Measurements from ENCODE around the gene ZNF774.
A peak's percentile ranks its signal among the peaks of the same experiment; 100 is the strongest.

Gene ZNF774

DNA sequence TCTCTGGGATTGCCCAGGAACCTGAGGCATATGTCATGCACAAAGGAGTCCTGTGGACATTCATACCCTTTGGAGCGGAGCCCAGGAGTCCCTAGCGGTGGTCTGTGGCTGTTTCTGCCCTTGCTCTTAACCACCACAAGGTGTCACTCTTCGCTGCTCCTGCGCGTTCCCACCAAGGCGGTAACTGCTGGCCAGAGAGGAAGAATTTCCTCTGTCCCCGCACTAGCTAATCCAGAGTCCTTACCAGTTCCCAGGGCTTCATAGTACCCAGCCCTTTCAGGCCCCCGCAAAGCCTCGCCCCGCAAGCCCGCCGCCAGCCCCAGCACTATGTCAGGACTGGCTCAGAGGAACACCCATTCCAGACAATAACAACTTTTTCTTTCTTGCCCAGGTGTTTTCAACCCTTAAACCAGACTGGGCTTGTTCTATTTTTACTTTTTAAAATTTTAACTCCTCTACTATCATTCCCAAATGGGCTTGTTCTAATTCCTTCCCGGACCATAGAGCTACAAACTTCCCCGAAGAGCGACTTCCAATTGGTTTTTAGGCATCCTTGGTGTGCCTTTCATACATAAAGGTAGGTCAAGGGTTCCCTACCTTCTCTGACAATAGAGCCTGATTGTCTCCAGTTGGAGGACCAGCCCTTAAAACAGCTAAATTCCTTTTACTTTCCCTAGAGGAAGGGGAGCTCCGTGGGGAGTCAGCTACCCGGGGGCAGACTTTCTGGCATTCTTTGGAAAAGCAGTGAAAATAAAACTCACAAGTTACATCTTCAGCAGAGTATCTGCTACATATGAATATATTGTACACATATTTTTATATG is 31.8 kb upstream of the ZNF774 start (continued):
- TF ChIP-seq, protein P1, sequence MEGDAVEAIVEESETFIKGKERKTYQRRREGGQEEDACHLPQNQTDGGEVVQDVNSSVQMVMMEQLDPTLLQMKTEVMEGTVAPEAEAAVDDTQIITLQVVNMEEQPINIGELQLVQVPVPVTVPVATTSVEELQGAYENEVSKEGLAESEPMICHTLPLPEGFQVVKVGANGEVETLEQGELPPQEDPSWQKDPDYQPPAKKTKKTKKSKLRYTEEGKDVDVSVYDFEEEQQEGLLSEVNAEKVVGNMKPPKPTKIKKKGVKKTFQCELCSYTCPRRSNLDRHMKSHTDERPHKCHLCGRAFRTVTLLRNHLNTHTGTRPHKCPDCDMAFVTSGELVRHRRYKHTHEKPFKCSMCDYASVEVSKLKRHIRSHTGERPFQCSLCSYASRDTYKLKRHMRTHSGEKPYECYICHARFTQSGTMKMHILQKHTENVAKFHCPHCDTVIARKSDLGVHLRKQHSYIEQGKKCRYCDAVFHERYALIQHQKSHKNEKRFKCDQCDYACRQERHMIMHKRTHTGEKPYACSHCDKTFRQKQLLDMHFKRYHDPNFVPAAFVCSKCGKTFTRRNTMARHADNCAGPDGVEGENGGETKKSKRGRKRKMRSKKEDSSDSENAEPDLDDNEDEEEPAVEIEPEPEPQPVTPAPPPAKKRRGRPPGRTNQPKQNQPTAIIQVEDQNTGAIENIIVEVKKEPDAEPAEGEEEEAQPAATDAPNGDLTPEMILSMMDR (tag by site-specific recombination; IDR thresholded peaks at IDR 0.05): peak; percentile 98
- TF ChIP-seq ZNF610 (tag by site-specific recombination; IDR thresholded peaks at IDR 0.05; ENCODE audit: borderline replicate concordance) (no peak), ZNF654 (tag by site-specific recombination; IDR thresholded peaks at IDR 0.05; ENCODE audit: low read depth) (peak; percentile 96), ZBTB8A (tag by site-specific recombination; IDR thresholded peaks at IDR 0.05) (peak; percentile 34; the same call in 1 of the 2 replicates), ZFP37 (tag by site-specific recombination; IDR thresholded peaks at IDR 0.05) (0 out of 2 replicates have a peak, but pooled peaks have one; percentile 31), ZNF561 (tag by site-specific recombination; IDR thresholded peaks at IDR 0.05; ENCODE audit: borderline replicate concordance) (peak; percentile 66; the same call in 1 of the 2 replicates), ZNF660 (tag by site-specific recombination; IDR thresholded peaks at IDR 0.05) (peak; percentile 88), ZNF600 (tag by site-specific recombination; IDR thresholded peaks at IDR 0.05) (peak; percentile 94), ZNF335 (tag by site-specific recombination; conservative IDR thresholded peaks at IDR 0.05) (peak; percentile 90), KLF9 (tag by site-specific recombination; IDR thresholded peaks at IDR 0.05; ENCODE audit: low read depth) (no peak), ZNF624 (tag by site-specific recombination; IDR thresholded peaks at IDR 0.05) (no peak), ZNF837 (tag by site-specific recombination; IDR thresholded peaks at IDR 0.05) (no peak), ZSCAN30 (tag by site-specific recombination; IDR thresholded peaks at IDR 0.05) (peak; percentile 54; the same call in 1 of the 2 replicates), ZNF677 (tag by site-specific recombination; IDR thresholded peaks at IDR 0.05) (no peak), GLIS1 (tag by site-specific recombination; IDR thresholded peaks at IDR 0.05) (peak; percentile 74), HOXA7 (CRISPR knock-in tag; IDR thresholded peaks at IDR 0.05; ENCODE audit: borderline replicate concordance) (no peak)
- TF ChIP-seq, protein P2, sequence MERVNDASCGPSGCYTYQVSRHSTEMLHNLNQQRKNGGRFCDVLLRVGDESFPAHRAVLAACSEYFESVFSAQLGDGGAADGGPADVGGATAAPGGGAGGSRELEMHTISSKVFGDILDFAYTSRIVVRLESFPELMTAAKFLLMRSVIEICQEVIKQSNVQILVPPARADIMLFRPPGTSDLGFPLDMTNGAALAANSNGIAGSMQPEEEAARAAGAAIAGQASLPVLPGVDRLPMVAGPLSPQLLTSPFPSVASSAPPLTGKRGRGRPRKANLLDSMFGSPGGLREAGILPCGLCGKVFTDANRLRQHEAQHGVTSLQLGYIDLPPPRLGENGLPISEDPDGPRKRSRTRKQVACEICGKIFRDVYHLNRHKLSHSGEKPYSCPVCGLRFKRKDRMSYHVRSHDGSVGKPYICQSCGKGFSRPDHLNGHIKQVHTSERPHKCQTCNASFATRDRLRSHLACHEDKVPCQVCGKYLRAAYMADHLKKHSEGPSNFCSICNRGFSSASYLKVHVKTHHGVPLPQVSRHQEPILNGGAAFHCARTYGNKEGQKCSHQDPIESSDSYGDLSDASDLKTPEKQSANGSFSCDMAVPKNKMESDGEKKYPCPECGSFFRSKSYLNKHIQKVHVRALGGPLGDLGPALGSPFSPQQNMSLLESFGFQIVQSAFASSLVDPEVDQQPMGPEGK (tag by site-specific recombination; IDR thresholded peaks at IDR 0.05): peak; percentile 46
- TF ChIP-seq, protein P3, sequence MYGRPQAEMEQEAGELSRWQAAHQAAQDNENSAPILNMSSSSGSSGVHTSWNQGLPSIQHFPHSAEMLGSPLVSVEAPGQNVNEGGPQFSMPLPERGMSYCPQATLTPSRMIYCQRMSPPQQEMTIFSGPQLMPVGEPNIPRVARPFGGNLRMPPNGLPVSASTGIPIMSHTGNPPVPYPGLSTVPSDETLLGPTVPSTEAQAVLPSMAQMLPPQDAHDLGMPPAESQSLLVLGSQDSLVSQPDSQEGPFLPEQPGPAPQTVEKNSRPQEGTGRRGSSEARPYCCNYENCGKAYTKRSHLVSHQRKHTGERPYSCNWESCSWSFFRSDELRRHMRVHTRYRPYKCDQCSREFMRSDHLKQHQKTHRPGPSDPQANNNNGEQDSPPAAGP (tag by site-specific recombination; IDR thresholded peaks at IDR 0.05): 0 out of 2 replicates have a peak, but pooled peaks have one; percentile 32
- TF ChIP-seq, protein P4, sequence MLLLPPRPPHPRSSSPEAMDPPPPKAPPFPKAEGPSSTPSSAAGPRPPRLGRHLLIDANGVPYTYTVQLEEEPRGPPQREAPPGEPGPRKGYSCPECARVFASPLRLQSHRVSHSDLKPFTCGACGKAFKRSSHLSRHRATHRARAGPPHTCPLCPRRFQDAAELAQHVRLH (tag by site-specific recombination; IDR thresholded peaks at IDR 0.05): peak; percentile 13; the same call in 1 of the 2 replicates

DNA sequence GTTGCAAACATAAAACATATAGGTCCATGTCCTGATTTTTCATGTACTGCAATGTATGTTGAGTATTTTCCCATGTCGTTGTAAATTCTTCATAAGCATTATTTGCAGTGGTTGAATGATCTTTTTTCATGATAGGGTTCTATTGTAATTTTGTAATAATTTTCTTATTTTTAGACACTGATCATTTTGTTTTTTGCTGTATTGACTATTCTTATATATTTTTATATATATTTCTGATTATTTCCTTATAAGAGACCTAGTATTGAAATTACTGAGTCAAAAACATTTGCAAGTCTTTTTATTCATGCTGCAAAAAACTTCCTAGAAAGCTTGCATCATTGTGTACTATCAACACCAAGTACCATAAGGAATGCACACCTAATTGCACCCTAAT is 31.2 kb upstream of the ZNF774 start:
- H3K4me3 ChIP-seq (ENCODE audit: low read depth, low read length): no peak overlapping the region
- CTCF ChIA-PET: interaction anchor here (0.6 to 6.7 kb wide), 56 partner anchors 9 to 1357 kb away, joined by 3 to 225 read pairs (median 6); partner anchors contain the start of genes HDDC3 and ZNF774
- H3K36me3 ChIP-seq (ENCODE audit: control insufficient read depth in 2 of 2, insufficient read depth in 1 of 2, low read length in 2 of 2): no peaks in the 10 kb centered on the region; a peak in 1 of 3 replicates
- no peak overlapping the region for H3K27ac ChIP-seq (ENCODE audit: extremely low read depth, low read depth, low read length)
- POLR2A ChIA-PET: interaction anchor here (1.2 to 1.3 kb wide), 2 partner anchors 19 to 67 kb away, joined by 3 to 4 read pairs; partner anchors contain the start of gene IQGAP1
- H3K4me1 ChIP-seq (ENCODE audit: control insufficient read depth, insufficient read depth, low read length): peaks cover 8% of the 10 kb centered on the region; the same call in 1 of the 2 replicates
- H3K9me3 ChIP-seq (ENCODE audit: control insufficient read depth, insufficient read depth, low read depth, low read length): no peaks in the 10 kb centered on the region
- TF ChIP-seq, protein P5, sequence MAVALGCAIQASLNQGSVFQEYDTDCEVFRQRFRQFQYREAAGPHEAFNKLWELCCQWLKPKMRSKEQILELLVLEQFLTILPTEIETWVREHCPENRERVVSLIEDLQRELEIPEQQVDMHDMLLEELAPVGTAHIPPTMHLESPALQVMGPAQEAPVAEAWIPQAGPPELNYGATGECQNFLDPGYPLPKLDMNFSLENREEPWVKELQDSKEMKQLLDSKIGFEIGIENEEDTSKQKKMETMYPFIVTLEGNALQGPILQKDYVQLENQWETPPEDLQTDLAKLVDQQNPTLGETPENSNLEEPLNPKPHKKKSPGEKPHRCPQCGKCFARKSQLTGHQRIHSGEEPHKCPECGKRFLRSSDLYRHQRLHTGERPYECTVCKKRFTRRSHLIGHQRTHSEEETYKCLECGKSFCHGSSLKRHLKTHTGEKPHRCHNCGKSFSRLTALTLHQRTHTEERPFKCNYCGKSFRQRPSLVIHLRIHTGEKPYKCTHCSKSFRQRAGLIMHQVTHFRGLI (tag by site-specific recombination; IDR thresholded peaks at IDR 0.05): no peak
- TF ChIP-seq TRIM28 (IDR thresholded peaks at IDR 0.05; ENCODE audit: borderline replicate concordance, low read length) (no peak), ZNF530 (tag by site-specific recombination; IDR thresholded peaks at IDR 0.05; ENCODE audit: low read depth) (no peak), EGR2 (tag by site-specific recombination; IDR thresholded peaks at IDR 0.05; ENCODE audit: low read depth) (no peak), YY1 (tag by site-specific recombination; IDR thresholded peaks at IDR 0.05) (no peak), ZNF223 (tag by site-specific recombination; IDR thresholded peaks at IDR 0.05) (no peak)
- TF ChIP-seq, protein P6, sequence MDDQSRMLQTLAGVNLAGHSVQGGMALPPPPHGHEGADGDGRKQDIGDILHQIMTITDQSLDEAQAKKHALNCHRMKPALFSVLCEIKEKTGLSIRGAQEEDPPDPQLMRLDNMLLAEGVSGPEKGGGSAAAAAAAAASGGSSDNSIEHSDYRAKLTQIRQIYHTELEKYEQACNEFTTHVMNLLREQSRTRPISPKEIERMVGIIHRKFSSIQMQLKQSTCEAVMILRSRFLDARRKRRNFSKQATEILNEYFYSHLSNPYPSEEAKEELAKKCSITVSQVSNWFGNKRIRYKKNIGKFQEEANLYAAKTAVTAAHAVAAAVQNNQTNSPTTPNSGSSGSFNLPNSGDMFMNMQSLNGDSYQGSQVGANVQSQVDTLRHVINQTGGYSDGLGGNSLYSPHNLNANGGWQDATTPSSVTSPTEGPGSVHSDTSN (CRISPR knock-in tag; IDR thresholded peaks at IDR 0.05): no peak
- TF ChIP-seq, protein P7, sequence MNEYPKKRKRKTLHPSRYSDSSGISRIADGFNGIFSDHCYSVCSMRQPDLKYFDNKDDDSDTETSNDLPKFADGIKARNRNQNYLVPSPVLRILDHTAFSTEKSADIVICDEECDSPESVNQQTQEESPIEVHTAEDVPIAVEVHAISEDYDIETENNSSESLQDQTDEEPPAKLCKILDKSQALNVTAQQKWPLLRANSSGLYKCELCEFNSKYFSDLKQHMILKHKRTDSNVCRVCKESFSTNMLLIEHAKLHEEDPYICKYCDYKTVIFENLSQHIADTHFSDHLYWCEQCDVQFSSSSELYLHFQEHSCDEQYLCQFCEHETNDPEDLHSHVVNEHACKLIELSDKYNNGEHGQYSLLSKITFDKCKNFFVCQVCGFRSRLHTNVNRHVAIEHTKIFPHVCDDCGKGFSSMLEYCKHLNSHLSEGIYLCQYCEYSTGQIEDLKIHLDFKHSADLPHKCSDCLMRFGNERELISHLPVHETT (tag by site-specific recombination; IDR thresholded peaks at IDR 0.05): no peak
